Left forelimb (tissue), 1 donor: Measurements from ENCODE around the gene BAZ2B.

Experiments
- DNase-seq: peaks from one replicate; pipeline ENCODE4 v3.0.0-alpha.2; 2018; ENCODE audit warnings: low spot score

The BAZ2B gene

DNA sequence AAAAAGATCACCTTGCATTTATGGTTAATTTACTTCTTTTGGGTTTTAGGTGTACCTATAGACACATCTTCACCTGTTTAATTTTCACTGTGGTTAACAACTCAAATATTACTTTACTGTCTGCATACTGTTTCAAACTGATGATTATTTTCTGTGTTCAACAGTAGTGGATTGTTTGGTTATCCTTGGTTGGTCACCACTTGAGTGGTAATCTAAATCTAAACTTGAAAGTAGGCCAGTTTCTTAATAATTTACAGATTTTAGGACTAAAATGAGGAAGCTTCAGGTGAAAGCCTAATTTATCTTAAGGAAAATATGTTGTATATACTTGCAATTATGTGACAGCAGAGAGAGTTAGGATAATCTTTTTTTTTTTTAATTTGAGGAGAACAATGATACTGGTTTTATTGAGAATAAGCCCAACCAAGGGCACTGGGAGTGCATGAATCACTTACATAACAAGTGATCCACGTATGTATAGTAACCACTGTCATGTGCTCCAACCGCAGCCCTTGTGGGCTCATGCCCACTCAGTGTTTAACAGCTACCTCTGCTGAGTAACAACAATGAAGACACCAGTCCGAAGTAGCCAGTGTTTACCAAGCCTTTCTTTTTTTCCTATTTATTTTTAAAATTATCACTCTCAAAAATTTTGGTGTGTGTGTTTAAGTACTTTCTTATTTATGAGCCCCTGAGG lies 298.8 kb downstream of the BAZ2B start:
- DNase-seq = no peak

- DNase-seq = no peak
These were observed 308.4 kb downstream of the BAZ2B start for GRCh38 chr2:159307942-159308341.

- DNase-seq = no peak
These were observed 315.8 kb downstream of the BAZ2B start for GRCh38 chr2:159300586-159300985.

DNA sequence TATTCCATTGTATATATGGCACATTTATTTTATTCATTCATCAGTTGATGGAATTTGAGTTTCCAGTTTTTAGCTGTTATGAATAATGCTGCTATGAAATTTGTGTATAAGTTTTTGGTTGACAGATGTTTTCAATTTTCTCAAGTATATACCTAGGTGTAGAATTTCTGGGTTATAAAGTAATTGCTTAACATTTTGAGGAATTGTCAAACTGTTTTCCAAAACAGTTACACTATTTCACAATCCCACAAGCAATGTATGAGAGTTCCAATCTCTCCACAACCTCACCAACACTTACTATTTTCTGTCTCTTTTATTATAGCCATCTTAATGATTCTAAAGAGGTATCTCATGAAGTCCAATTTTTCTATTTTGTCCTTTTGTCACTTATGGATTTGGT lies 317.4 kb downstream of the BAZ2B start:
- DNase-seq = no peak

DNA sequence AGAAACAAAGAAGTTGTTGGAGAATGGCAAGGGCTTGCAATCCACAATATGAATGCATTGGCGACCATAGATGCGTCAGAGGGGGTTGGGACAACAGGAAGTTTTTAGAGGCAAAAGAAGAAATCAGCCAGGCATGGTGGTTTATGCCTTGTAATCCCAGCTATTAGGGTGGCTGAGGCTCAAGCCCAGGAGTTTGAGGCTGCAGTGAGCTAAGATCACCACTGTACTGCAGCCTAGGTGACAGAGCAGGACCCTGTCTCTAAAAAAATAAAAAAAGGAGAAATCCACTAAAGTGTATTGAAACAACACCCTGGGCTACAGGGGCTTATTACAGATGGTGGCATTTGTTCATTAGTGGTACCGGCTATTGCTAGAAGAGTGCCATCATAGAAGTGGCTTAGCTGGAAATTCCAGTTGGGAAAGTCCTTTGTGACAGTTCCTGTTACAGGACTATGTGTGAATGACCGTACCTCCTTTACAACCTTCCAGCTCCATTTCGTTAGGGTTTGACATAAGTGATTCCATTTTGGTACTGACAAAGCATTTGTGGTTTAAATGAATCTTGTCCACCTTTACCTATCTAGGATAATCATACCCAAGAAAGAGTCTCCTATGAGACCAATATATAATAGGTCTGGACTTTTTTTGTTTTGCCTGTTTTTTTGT lies 319.2 kb downstream of the BAZ2B start:
- DNase-seq = no peak

- DNase-seq = no peak
These were observed 324.2 kb downstream of the BAZ2B start for GRCh38 chr2:159292157-159292556.

DNA sequence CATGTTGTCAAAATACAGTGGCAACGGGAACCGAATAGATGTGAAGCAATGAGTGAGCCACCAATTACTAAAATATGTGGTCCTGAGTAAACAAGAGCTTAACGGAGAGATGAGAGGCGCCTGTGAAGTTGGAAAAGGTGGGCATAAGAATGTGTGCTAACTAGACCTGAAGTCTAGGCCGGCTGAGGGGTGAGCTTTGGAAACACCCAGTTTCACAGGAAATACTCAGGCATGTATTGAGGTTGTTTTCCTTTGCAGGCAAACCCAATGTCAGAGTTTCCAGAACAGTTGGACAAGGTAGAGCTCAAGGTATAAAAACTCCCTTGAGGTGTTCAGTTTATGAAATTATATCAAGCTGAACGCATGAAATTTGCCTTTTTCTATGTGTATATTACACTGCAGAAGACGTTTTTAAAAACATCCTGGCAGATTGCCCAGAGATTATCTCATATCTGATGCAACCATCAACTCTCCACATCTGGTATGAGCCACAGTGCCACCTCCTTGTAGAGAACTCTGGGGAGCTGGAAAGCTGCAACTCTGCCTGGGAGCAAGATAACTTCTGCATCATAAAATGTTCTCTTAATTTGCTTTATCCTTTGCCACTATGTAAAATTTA lies 325.9 kb downstream of the BAZ2B start:
- DNase-seq = no peak

- DNase-seq = no peak
These were observed 328.6 kb downstream of the BAZ2B start for GRCh38 chr2:159287733-159288132.

- DNase-seq = peak; percentile 96
These were observed 329.5 kb downstream of the BAZ2B start for GRCh38 chr2:159286709-159287441.

GRCh38 chr2:159285929-159286708 lies 330.2 kb downstream of the BAZ2B start, which contains the start of gene WDSUB1:
Gene WDSUB1 (minus strand): TSS chr2:159286703. CDS start chr2:159283069, 3,634 bp downstream.
- DNase-seq = peak; percentile 73

DNA sequence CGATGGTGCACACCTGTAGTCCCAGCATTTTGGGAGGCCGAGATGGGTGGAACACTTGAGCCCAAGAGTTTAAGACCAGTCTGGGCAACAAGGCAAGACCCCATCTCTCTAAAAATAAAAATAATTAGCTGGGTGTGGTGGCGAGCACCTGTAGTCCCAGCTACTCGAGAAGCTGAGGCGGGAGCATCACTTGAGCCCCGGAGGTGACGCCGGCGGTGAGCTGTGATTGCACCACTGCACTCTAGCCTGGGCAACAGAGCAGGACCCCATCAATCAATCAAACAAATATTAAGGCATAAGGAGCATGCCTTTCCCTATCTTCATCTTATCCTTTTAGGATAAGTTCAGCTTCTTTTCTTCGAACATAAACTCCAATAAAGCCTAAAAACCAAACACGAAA lies 330.9 kb downstream of the BAZ2B start:
- no peak for DNase-seq

DNA sequence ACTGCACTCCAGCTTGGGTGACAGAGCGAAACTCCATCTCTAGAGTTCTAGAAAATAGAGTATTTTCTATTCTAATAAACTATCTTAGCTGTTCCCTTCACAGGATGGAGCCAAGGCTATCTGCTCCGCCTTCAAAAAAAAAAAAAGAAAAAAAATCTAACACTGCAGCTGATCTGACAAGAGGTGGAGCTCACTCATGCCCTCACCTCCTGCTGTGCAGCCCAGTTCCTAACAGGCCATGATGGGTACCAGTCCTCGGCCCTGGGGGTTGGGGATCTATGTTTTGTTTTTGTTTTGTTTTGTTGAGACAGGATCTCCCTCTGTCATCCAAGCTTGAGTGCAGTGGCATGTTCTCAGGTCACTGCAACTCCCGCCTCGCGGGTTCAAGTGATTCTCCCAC lies 332.8 kb downstream of the BAZ2B start:
- DNase-seq = no peak

GRCh38 chr2:159281002-159281401 lies 335.3 kb downstream of the BAZ2B start:
- no peak for DNase-seq

DNA sequence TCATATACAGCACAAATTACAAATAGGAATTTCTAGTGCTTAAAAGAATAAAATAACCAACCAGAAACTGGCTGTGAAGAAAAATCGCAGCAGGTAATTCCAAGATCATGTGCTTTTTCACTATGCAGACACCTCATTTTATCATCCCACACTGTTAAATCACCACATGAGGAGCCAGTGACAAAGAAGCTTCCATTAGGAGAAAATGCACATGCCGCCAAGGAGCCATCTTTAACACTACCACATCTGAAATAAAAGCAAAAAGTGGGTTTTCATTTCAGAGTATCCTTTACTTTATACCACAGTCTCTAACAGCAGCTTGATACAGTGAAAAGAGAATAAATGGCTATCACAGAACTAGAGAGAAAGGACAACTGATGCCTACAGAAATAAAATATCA lies 336.6 kb downstream of the BAZ2B start:
- DNase-seq = no peak

GRCh38 chr2:159275111-159275510 lies 341.2 kb downstream of the BAZ2B start:
- DNase-seq = no peak

DNA sequence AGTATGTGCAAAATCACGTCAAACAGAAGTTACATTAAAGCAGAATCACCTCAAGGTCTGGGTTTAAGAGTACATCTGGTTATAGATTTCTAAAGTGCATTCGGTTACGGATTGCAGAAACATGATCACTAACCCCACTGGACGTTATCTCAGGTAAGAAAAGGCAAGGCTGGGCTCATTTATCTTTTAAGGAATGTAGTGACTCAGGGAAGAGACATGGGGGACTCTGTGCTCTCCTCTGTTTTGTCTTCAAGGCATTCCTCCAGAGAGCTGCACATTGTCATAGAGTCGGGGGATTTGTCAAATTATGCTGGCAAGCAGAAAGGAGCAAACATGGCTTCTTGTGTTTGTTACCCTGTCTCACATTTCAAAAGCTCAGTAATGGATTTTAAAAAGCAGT lies 344.2 kb downstream of the BAZ2B start:
- DNase-seq = no peak

GRCh38 chr2:159270744-159271379 lies 345.5 kb downstream of the BAZ2B start:
- no peak for DNase-seq
